Measurements from ENCODE around the gene UVRAG.

The UVRAG gene

GRCh38 chr11:75884321-75884720, 69.3 kb downstream of the UVRAG start:
- DNase-seq, result no peak

DNA sequence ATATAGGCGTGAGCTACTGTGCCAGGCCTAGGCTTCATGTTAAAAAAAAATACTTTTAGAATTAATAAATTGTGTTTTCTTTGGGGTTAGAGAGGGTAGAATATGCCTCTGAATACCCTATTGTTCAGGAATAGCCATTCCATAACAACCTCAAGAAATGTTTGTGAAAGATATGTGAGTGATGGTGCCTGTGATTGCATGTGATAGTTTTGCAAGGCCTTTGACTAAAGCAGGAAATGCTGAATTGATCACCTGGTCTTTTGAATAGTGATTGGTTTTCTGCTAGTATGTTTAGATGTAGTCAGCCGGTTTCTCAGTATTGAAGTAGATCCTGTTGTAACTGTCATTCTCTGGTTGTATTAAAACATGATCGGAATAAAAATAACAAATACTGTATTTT, 73.4 kb downstream of the UVRAG start:
- no peak for DNase-seq

GRCh38 chr11:75891947-75892739, 77.1 kb downstream of the UVRAG start:
- no peak for DNase-seq

GRCh38 chr11:75893251-75893650, 78.2 kb downstream of the UVRAG start:
- no peak for DNase-seq

DNA sequence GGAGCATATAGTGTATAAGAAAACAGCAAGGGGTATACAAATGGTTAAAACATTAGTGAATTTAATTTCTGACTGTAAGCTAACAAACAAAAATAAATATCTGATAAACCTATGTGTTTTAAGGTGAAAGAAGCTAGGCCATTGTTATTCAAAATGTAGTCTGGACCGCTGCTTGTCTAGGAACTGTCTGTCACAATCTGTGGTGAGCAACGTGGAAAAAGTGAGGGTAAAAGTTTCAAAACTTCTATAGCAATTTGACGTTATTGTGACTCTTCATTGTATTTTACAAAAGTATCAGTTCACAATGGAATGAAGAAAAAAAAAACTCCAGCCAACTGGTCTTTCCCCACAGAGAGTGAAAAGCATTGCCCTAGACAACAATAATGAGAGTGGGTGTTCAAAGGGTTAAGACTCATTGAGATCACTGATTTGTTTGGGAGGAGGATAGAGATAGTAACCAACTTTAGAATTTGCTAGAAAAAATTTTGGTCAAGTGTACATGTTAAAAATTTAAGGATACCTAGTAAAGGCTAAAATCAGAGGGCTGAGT, 79.1 kb downstream of the UVRAG start:
- DNase-seq, result no peak

GRCh38 chr11:75896843-75897419, 81.9 kb downstream of the UVRAG start:
- DNase-seq, result no peak

GRCh38 chr11:75898871-75899270, 83.9 kb downstream of the UVRAG start:
- DNase-seq, result no peak

DNA sequence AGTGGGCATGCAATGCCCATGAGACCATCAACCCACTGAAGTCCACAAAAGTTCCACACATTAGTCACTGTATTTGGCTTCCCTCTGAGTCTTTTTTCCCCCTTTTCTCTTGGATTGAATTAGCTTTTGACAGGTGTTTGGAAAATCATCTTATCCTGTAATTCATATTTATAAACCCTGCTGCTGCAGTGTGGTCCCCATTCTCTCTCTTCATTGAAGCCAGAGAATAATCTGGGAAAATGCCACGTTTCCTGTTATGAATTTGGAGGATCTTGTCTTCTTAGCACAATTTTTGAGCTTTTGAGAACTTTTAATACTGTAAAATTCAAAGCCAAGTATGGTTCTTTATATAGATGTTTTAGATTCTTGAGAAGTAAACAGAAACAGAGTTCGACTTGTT, 84.8 kb downstream of the UVRAG start:
- DNase-seq, result no peak

DNA sequence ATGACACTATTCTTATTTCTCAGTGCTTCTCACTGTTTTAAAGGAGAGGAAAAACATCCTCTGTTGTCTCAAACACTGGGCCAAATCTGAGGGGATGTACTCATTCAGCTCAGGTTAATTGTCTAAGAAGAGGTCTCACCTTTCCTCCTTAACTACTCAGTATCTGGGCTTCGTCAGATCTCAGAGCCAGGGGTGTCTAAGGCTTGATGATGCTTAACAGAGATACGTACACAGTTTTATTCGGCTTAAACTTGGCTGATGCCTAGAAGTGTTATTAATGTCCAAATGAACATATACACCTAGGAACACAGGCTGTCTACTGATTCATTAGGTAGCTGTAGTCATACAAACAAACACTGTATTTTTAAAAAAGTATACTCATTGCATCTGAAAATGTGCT, 85.8 kb downstream of the UVRAG start:
- DNase-seq, result no peak

- DNase-seq, result no peak
Measured at GRCh38 chr11:75902631-75903030, 87.6 kb downstream of the UVRAG start.

DNA sequence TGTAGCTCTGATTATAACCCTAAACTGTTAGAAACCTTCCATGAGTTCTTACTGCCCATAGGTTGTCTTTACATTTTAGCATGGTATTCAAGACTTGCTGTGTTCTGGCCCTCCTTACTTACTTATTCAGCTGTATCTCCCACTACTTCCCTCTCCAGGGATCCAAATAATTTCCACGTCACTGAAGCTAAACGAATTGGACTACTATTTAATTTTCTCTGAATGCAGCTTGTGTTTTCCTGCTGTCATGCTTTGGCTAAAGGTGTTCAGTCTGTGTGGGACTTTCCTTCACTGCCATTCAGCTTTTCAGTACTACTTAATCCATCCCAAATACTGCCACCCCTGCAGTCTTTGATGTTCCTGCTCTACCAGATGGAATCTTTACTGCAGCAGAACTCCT, 88.3 kb downstream of the UVRAG start:
- no peak for DNase-seq

DNA sequence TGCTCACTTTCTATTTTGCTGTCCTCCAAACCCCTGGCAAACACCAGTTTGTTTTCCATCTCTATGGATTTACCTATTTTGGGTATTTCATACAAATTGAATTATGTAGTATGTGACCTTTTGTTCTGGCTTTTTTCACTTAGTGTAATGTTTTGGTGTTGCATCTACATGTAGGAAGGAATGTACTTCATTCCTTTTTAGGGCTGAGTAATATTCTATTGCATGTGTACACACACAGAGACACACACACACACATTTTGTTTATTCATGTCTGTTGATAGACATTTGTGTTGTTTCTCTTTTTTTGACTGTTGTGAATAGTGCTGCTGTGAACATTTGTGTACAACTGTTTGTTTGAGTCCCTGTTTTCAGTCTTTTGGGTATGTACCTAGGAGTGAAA, 90.4 kb downstream of the UVRAG start:
- no peak for DNase-seq

GRCh38 chr11:75907906-75908527, 93.0 kb downstream of the UVRAG start:
- DNase-seq, result no peak

DNA sequence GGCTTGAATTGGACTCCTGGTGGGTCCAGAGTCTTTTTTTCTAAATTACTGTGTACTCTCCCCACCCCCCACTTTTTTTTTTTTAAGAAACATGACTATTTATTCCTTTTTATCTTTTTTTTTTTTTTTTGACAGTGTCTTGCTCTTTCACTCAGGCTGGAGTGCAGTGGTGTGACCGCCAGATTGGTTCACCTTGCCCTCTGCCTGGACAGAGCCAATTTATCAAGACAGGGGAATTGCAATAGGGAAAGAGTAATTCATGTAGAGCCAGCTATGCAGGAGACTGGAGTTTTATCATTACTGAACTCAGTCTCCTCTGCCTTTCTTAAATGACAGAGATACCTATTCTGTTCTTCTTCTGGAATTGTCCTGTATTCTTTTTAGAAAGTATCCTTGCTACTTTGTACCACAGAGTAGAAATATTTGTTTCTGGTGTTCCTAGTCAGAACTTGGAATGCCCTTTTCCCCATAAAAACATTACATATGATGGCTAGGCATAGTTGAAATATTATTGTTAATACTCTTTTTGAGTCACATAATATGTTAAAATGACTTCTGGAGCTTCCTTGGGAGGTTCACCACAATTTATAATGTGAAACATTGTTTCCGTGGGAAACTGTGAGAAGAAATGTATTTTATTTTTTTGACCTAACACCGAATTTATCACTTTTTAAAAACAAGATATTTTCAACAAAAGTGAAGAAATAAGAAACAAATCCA, 95.6 kb downstream of the UVRAG start:
- no peak for DNase-seq

DNA sequence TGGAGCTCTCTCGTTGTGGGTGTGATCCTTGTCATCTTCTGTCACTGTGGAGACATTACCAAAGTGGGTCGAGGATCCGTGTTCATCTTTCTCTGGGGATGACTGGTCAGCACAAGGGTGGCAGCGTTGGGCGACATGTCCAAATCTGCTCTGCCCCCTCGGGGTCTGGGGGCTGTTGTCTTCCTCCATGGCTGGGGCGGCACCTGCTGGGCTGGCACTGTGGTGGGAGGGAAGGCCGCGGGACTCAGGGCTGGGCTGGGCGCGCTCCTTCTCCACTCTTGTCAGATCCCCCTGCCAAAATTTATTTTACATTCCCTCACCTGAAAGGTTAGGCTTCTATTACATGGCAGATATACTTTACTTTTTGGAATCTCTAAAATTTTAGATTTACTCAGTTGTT, 96.4 kb downstream of the UVRAG start:
- no peak for DNase-seq

- no peak for DNase-seq
Measured at GRCh38 chr11:75913984-75914383, 99.0 kb downstream of the UVRAG start.

GRCh38 chr11:75916882-75917281, 101.9 kb downstream of the UVRAG start:
- no peak for DNase-seq

DNA sequence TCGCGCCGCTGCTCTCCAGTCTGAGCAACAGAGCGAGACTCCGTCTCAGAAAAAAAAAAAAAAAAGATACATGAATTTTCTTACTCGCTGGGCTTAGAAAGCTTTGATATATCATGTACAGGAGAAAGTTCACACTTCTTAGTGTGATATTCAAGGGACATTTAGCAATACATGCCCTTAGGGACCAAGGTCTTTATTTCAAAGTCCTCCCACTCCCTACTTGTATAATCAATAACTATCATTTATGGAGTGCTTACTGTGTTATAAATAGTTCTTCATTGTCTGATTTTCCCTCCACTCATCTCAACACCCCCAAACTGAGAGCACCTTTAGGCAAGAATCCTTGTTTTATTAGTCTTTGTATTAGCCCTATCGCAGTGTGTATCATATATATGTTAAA, 103.3 kb downstream of the UVRAG start:
- no peak for DNase-seq

DNA sequence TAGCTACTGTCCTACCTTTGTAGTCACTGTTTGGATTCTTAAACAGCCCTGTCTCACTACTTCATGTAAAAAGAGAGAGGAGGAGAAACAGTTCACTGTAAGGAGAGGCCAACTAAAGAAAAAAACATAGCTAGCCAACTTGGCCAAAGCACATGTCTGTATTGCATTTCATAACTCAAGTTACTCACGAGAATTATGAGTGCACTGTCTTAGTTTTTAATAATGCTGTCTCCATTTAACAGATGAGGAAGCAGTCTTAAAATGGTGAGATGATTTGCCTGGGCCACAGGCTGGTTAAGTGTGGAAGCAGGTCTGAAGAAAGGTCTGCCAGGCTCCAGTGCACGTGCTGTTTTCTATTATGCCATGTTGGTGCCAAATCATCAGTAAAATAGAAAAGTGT, 104.5 kb downstream of the UVRAG start:
- no peak for DNase-seq

DNA sequence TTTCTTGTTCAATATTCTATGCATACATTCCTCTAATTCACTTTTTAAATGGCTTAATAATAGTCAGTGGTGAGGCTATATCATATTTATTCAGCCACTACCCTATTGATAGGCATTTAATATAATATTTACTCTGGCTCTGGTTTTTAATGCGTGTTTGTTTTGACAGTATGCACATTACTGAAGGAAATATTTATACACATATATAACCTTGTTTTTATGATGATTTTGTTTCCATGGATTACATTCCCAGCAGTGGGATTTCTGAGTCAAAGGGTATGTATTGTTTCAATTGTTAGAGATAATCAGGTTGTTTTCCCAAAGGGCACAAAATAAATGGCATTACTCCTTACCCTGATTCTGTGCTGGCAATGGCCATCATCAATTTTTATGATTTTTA, 105.8 kb downstream of the UVRAG start:
- DNase-seq, result no peak

DNA sequence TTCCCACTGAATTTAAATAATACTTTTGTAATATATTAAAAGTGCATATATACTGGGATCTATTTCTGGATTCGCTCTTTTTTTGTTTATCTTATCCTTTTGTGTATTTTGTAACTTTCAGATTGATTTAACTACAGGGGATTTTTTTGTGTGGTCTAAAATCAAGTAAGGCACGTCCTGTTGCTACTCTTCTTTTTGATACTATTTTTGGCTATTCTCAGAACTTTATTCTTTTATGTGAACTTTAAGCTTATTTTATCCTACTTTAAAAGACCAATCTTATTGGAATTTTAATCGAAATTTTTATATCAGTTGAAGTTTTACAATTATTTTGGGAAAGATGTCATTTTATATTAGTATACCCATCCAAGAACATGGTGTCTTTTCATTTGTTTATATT, 106.8 kb downstream of the UVRAG start:
- no peak for DNase-seq

- no peak for DNase-seq
Measured at GRCh38 chr11:75924966-75925784, 110.2 kb downstream of the UVRAG start.

DNA sequence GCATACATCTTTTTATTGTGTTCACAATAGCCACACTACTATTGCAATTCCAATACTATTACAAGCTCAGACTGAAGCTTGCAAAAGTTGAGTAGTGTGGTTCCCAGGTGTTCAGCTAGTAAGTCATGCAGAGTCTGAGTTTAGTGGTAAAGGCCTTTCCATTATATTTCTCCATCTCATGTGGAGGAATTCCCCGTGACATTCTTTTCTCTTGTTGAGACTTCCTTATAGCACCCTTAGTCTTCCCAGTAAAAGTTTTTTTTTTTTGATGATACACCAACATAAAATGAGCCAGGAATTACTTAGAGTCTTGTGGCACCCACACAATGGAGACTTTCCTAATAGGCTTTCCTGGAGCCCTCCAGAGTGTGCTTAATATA, 110.8 kb downstream of the UVRAG start:
- DNase-seq, result no peak
